GM19463 (cell line): Measurements from ENCODE around the gene OR1L8.

Source experiments
- ATAC-seq: cut with Tn5 transposase; IDR thresholded peaks from one replicate; pipeline ENCODE4 v1.9.1; 2021; ENCODE audit warnings: mild to moderate bottlenecking, moderate library complexity; ENCODE audit not compliant: unreplicated experiment

OR1L8 gene

DNA sequence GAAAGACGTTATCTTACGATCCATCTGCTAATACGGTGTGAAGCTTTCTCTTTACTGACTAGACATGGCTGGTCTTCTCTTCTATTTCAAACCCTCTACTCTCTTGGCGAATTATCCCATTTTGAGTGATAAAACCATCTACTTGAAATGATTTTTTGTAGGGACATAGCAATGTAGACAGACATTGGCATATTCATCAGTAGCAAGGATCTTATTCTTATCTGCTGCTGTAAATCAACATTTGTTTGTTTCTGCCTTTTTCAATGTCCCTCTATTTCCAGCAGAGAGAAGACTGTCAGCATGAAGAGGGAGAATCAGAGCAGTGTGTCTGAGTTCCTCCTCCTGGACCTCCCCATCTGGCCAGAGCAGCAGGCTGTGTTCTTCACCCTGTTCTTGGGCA lies 64.3 kb downstream of the OR1L8 start, which contains the start of gene OR1J4:
Gene OR1J4 (plus strand): TSS at position 301 of the 400 bp plus-strand sequence. CDS start 0 bp downstream, at position 301.
- ATAC-seq, result no peak

DNA sequence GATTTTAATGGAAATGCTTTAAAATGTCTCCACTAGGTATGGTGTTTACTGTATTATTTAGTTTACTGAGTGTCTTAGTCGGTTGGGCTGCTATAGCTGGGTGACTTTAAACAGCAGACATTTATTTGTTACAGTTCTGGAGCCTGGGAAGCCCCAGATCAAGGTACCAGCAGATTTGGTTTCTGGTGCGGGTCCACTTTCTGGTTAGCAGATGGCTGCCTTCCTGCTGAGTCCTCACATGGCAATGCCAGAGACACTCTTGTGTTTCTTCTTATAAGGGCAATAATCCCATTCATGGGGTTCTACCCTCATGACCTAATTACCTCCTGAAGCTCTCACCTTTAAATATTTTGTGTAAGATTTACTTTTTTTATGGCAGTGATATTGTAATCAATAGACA lies 65.0 kb downstream of the OR1L8 start:
- no peak for ATAC-seq
